Kasumi-1 (cell line): ENCODE results near the gene AKR1A1.

ENCODE experiments used
- DNase-seq, 2 experiments: peaks; one replicate each; lab custom pipeline; 2025; lab: John Stamatoyannopoulos, UW

Gene AKR1A1

GRCh38 chr1:45619149-45619921, 68.7 kb downstream of the AKR1A1 start:
- DNase-seq: no peak
